Kidney epithelial cell (primary cell): ENCODE data around the gene DNAJC5G. TPM values are rescaled to one million over a fixed set of nuclear protein-coding genes. Genes with fewer than 3 reads are reported as not detected.

Source experiments
- DNase-seq: peaks from one replicate; pipeline ENCODE4 v3.0.0-alpha.2; 2010; ENCODE audit warnings: low read depth
- H3K27me3 ChIP-seq: 2 replicates; pipeline ENCODE4 v1.6.0; 2011; ENCODE audit warnings: low read length; ENCODE audit not compliant: control insufficient read depth, insufficient read depth
- H3K36me3 ChIP-seq: 2 replicates; pipeline ENCODE4 v1.5.1; 2011; ENCODE audit warnings: low read length; ENCODE audit not compliant: control insufficient read depth, insufficient read depth
- H3K4me3 ChIP-seq: 2 replicates; pipeline ENCODE4 v1.5.1; 2011; ENCODE audit warnings: low read depth, mild to moderate bottlenecking, control low read depth, low read length
- CTCF ChIP-seq: IDR thresholded peaks from 2 replicates; pipeline ENCODE4 v1.5.1; 2011; ENCODE audit warnings: mild to moderate bottlenecking, moderate library complexity, low read length, control low read depth, inconsistent platforms; ENCODE audit not compliant: insufficient read depth, poor library complexity, severe bottlenecking
- total RNA-seq: library from RNA; depleted of rRNA; stranded (reverse); fragments of >200 nt; gene quantifications from 2 replicates; pipeline ENCODE4 v1.2.3, GENCODE V29; 2015

Gene DNAJC5G
- total RNA-seq, 1 donor from 2014 or later, result not detected

GRCh38 chr2:27241761-27242613 lies 33.2 kb upstream of the DNAJC5G start:
- peaks cover 8% of the 10 kb centered on the region for H3K36me3 ChIP-seq

DNA sequence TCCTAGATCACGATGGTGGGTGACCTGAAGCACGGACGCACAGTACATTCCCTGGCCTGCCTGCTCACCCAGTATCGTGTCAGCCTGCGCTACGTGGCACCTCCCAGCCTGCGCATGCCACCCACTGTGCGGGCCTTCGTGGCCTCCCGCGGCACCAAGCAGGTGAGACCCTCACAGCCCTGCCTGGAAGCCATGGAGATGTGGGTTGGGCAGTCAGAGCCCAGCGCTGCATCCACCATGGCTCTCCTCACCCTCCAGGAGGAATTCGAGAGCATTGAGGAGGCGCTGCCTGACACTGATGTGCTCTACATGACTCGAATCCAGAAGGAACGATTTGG lies 32.6 kb upstream of the DNAJC5G start:
- no peak for DNase-seq
- Histone ChIP-seq H3K36me3 (peaks cover 8% of the 10 kb centered on the region), H3K27me3 (no peaks in the 10 kb centered on the region), H3K4me3 (no peak overlapping the region)
- TF ChIP-seq CTCF, result no peak

More at GRCh38 chr2:27241761-27242613, 33.2 kb upstream of the DNAJC5G start:
- TF ChIP-seq CTCF, result no peak
- Histone ChIP-seq H3K4me3 (no peak overlapping the region), H3K27me3 (no peaks in the 10 kb centered on the region)
- DNase-seq, result no peak

DNA sequence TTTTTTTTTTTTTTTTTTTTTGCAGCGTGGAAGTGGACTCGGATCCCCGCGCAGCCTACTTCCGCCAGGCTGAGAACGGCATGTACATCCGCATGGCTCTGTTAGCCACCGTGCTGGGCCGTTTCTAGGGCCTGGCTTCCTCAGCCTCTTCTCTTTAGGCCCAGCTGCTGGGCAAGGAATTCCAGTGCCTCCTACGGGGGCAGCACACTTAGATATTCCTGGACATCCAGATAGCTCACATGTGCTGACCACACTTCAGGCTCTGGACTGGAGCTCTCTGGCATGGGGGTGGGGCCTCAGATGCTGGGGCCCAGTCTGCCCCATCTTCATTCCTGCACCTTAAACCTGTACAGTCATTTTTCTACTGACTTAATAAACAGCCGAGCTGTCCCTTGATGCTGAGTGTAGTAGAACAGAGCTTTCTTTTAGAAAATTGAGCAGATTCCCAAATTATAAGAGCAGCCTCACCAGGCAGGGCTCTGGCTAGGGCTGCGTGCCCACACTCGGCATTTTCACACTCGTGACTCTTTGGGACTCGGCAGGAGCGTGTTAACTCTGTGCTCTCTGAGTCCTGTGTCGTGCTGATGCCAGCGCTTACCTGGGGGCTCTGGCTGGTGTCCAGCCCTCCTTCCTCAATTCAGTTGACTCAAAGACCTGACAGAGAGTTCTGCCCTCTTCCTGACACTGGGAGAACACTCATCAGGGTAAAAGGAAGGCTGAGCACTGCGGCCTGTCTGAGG lies 31.7 kb upstream of the DNAJC5G start:
- no peak for DNase-seq
- no peak for TF ChIP-seq CTCF
- Histone ChIP-seq H3K36me3 (peaks cover 7% of the 10 kb centered on the region), H3K4me3 (no peak overlapping the region), H3K27me3 (no peaks in the 10 kb centered on the region)

DNA sequence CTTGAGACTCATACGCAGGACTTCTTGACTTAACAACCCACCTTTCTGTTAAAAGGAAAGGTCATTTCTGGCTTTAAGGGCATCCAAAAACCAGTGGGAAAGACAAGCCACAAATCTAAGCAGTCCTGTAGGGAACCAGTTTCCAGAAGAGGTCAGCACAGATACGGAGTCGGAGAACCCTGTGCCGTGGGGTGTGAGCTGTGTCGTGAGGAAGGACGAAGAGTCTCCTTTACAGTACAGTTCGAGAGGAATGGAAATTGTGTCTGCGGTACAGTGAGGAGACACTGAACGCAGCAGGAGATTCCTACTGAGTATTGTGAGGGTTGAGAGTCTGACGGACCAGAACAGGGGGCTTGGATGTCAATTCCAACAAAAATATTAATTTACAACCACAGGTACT lies 30.1 kb upstream of the DNAJC5G start:
- DNase-seq, result no peak
- H3K27me3 ChIP-seq, result peaks cover 7% of the 10 kb centered on the region
- TF ChIP-seq CTCF, result no peak
- H3K4me3 ChIP-seq, result no peak overlapping the region
- peaks cover 5% of the 10 kb centered on the region for H3K36me3 ChIP-seq

GRCh38 chr2:27245626-27246025 lies 29.6 kb upstream of the DNAJC5G start:
- DNase-seq, result no peak
- H3K27me3 ChIP-seq, result peaks cover 12% of the 10 kb centered on the region
- TF ChIP-seq CTCF, result no peak
- peaks cover 5% of the 10 kb centered on the region for H3K36me3 ChIP-seq
- no peak overlapping the region for H3K4me3 ChIP-seq
